ENCODE data around the gene SIDT1.

DNA sequence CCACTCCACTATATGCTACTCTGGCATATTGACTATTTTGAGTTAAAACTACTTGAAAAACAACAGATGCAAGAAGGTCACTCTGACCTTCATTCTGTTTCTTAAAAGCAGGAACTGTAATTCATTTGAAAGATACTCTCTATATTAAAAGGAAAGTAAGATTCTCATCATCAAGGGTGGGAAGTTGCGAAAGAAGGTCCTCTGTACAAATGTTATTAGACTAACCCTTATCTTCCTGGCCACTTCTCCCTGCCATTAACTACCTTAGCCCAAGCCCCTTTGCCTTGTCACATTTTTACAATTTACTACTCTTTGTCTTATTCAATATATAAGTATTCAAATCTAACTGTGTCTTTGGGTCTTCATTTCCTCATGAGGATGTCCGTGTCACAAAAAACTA lies 16.1 kb downstream of the SIDT1 start:
- TF ChIP-seq, protein P1, sequence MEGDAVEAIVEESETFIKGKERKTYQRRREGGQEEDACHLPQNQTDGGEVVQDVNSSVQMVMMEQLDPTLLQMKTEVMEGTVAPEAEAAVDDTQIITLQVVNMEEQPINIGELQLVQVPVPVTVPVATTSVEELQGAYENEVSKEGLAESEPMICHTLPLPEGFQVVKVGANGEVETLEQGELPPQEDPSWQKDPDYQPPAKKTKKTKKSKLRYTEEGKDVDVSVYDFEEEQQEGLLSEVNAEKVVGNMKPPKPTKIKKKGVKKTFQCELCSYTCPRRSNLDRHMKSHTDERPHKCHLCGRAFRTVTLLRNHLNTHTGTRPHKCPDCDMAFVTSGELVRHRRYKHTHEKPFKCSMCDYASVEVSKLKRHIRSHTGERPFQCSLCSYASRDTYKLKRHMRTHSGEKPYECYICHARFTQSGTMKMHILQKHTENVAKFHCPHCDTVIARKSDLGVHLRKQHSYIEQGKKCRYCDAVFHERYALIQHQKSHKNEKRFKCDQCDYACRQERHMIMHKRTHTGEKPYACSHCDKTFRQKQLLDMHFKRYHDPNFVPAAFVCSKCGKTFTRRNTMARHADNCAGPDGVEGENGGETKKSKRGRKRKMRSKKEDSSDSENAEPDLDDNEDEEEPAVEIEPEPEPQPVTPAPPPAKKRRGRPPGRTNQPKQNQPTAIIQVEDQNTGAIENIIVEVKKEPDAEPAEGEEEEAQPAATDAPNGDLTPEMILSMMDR (IDR thresholded peaks at IDR 0.05; ENCODE audit: insufficient read depth, low read depth, low read length): no peak
- TF ChIP-seq EZH2 (IDR thresholded peaks at IDR 0.05; ENCODE audit: insufficient read depth, low read length): no peak
